T-helper 2 cell treated with Interferon-gamma antibody and Interleukin-4, amounts not matched to agents 100 ng/mL and 5 ng/mL, for 36 hours (primary cell): ENCODE measurements around the gene RECQL5. TPM values are rescaled to one million over a fixed set of nuclear protein-coding genes. Genes with fewer than 3 reads are reported as not detected.

Experiments used
- intact Hi-C: fragments of 100-400 bp; cut with micrococcal nuclease; formaldehyde crosslinking; loops from one replicate; pipeline ENCODE4 v1.15.1; 2023
- total RNA-seq: library from RNA; stranded (reverse); gene quantifications from 2 replicates; pipeline ENCODE4 v1.2.3, GENCODE V29; 2022

The RECQL5 gene
- total RNA-seq, 1 donor from 2014 or later, result 42.2 TPM

GRCh38 chr17:75688209-75688825 lies 21.4 kb upstream of the RECQL5 start:
- intact Hi-C loops, result no loop called here

- intact Hi-C loops, result no loop called here
Observed at GRCh38 chr17:75685499-75685898, 18.5 kb upstream of the RECQL5 start.

- intact Hi-C loops, result no loop called here
Observed at GRCh38 chr17:75684924-75685323, 18.0 kb upstream of the RECQL5 start.

- intact Hi-C loops, result no loop called here
Observed at GRCh38 chr17:75684249-75684648, 17.3 kb upstream of the RECQL5 start.

- intact Hi-C loops, result no loop called here
Observed at GRCh38 chr17:75683583-75683982, 16.6 kb upstream of the RECQL5 start.

GRCh38 chr17:75681289-75681688 lies 14.3 kb upstream of the RECQL5 start:
- intact Hi-C loops, result no loop called here

- intact Hi-C loops, result no loop called here
Observed at GRCh38 chr17:75680431-75680830, 13.5 kb upstream of the RECQL5 start.

- intact Hi-C loops, result no loop called here
Observed at GRCh38 chr17:75679706-75680211, 12.8 kb upstream of the RECQL5 start.

- intact Hi-C loops, result no loop called here
Observed at GRCh38 chr17:75676461-75676860, 9.5 kb upstream of the RECQL5 start.

GRCh38 chr17:75673487-75673886 lies 6.5 kb upstream of the RECQL5 start:
- intact Hi-C loops, result no loop called here

- intact Hi-C loops, result no loop called here
Observed at GRCh38 chr17:75672011-75672410, 5.1 kb upstream of the RECQL5 start.

- intact Hi-C loops, result no loop called here
Observed at GRCh38 chr17:75670868-75671267, 3.9 kb upstream of the RECQL5 start.

GRCh38 chr17:75668489-75668888 lies 1.5 kb upstream of the RECQL5 start:
- intact Hi-C loops, result loop anchor here (5.0 kb wide), 2 partner anchors 189 to 381 kb away; partner anchors contain the start of genes SLC25A19 and WBP2

GRCh38 chr17:75667825-75668224 lies 871 bp upstream of the RECQL5 start:
- intact Hi-C loops, result loop anchor here (1.0 to 5.0 kb wide), 4 partner anchors 35 to 381 kb away; partner anchors contain the start of genes SLC25A19, SMIM5, TSEN54 and WBP2

GRCh38 chr17:75665981-75666380 lies 973 bp downstream of the RECQL5 start:
- intact Hi-C loops, result loop anchor here (5.0 kb wide), 2 partner anchors 191 to 379 kb away; partner anchors contain the start of genes SLC25A19 and WBP2

GRCh38 chr17:75664099-75664549 lies 2.8 kb downstream of the RECQL5 start:
- intact Hi-C loops, result no loop called here

GRCh38 chr17:75662511-75662910 lies 4.4 kb downstream of the RECQL5 start:
- intact Hi-C loops, result no loop called here

GRCh38 chr17:75661531-75661930 lies 5.4 kb downstream of the RECQL5 start:
- intact Hi-C loops, result no loop called here

GRCh38 chr17:75658237-75658636 lies 8.7 kb downstream of the RECQL5 start:
- intact Hi-C loops, result no loop called here

- intact Hi-C loops, result no loop called here
Observed at GRCh38 chr17:75654176-75654575, 12.8 kb downstream of the RECQL5 start.

GRCh38 chr17:75652934-75653549 lies 13.9 kb downstream of the RECQL5 start:
- intact Hi-C loops, result no loop called here

- intact Hi-C loops, result no loop called here
Observed at GRCh38 chr17:75652341-75652740, 14.6 kb downstream of the RECQL5 start.

GRCh38 chr17:75650874-75651273 lies 16.1 kb downstream of the RECQL5 start:
- intact Hi-C loops, result no loop called here
